ENCODE data around the gene ELMO2.
A peak's percentile ranks its signal among the peaks of the same experiment; 100 is the strongest.

The ELMO2 gene

DNA sequence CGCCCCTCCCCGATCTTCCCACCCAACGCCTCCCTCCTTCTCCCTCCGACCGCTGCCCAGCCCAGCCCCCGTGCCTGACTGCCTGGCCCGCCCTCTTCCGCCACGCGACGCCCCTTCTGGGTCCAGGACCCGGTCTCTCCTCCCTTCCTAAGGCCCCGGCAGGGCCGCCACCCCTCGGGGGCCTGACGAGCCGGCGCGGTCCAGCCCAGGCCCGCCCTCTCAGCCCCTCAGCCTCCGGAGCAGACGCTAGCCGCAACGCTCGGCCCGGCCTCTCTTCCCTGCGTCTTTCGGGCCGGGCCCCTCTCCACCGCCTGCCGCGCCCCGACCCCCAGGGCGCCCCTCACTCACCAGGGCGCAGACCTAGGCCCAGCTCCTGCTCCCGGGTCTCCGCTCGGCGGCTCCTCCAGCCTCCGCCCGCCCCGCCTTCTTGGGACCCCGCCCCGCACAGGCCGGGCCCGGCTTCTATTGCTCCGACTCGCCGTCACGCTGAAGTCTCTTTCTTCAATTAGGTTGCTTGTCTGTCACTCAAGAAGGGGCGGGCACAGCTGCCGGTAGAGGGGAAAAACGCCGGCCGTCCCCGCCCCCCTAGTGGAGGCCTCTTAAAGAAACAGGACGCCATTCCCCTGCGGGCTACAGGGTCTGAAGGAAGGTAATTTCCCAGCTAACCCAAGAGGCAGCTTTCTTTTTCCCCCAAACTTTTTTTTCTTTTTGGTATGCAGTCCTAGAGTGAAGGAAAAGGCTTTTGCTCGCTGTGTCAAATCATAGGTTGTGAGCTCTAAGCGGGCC is at the start of gene ELMO2:
ELMO2 (minus strand) TSS at position 416 of the 786 bp plus-strand sequence. CDS start 12,133 bp downstream, outside the sequence.
- peak; percentile 95 for DNase-seq (ENCODE audit: low read depth in 2 of 2)

GRCh38 chr20:46455729-46456128 is 49.3 kb upstream of the ELMO2 start:
- DNase-seq (ENCODE audit: low read depth in 2 of 2): no peak

GRCh38 chr20:46446851-46447250 is 40.4 kb upstream of the ELMO2 start:
- no peak for DNase-seq (ENCODE audit: low read depth in 2 of 2)

DNA sequence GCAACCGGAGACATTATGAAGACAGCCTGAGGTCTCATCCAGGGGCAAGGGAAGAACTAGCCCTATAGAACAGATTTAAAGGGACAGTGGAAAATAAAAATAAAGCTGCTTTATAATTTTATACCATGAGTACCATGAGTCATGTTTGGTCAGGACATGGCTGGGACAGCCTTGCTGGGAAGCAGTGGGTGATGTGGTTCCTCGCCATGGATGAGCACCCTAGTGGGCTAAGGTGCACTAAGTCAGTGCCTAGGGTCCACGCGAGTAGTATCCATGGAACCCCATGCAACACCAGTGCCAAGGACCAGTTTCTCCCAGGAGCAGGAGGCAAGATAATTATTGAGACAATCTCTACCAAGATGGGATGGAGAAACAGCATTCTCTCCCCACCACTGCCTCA is 33.4 kb upstream of the ELMO2 start:
- DNase-seq (ENCODE audit: low read depth in 2 of 2): no peak

DNA sequence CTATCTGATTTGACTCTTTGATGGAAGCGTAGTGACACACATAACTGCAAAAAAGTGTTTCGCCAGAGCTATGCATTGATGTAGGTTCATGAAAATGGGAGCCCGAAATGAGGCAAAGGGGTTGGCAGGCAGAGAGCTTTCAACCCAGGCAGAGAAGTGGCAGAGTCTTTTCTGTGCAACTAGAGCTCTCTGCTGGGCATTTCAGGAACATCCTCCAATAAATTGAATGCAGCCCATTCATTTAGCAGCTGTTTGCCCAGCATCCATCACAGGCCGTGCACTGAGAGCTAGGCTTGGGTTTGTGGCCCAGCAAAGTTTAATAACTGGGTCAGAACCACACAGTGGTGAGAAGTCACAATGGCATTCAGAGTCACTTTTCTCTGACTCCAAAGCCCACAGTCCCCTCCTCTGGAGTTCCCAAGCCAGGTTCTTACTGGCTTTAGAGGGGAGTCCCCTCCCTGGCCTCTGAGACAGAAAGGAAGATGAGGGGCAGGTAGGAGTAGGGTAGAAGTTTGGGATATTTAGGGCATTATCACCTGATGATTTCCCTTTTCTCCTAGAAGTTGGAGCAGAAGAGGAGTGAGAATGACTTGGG is 31.8 kb upstream of the ELMO2 start:
- no peak for DNase-seq (ENCODE audit: low read depth in 2 of 2)

DNA sequence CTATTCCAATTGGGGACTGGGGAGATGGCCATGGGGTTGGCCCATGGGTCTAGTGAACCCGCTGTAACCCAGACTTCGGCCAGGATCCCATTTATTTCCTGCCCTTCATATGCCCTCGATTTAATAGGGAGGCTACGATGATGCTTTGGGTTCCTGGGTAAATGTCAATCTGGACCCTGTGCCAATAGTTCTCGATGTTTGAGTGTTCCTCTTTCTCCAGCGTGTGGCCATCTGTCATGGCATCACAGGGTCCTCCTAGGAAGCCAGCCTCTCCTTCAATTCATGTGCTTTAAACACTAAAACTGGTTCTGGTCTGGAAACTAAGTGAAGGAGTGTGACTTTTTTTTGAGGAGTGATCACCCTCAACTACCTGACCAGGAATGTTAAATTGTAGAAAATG is 28.7 kb upstream of the ELMO2 start:
- no peak for DNase-seq (ENCODE audit: low read depth in 2 of 2)

GRCh38 chr20:46434597-46434996 is 28.2 kb upstream of the ELMO2 start:
- DNase-seq (ENCODE audit: low read depth in 2 of 2): no peak

- DNase-seq (ENCODE audit: low read depth in 2 of 2): no peak
Measured at GRCh38 chr20:46433051-46433450, 26.6 kb upstream of the ELMO2 start.

GRCh38 chr20:46430921-46431712 is 24.7 kb upstream of the ELMO2 start:
- DNase-seq (ENCODE audit: low read depth in 2 of 2): no peak

DNA sequence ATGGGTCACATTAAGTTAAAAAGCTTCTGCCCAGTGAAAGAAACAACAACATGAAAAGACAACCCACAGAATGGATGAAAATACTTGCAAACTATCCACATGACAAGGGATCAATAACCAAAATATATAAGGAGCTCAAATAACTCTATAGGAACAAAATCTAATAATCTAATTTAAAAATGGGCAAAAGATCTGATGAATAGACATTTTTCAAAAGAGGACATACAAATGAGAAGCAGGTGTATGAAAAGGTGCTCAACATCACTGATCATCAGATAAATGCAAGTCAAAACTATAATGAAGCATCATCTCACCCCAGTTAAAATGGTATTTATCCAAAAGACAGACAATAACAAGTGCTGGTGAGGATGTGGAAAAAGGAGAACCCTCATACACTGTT is 21.0 kb upstream of the ELMO2 start:
- DNase-seq (ENCODE audit: low read depth in 2 of 2): no peak

GRCh38 chr20:46423882-46424482 is 17.6 kb upstream of the ELMO2 start:
- DNase-seq (ENCODE audit: low read depth in 2 of 2): no peak

DNA sequence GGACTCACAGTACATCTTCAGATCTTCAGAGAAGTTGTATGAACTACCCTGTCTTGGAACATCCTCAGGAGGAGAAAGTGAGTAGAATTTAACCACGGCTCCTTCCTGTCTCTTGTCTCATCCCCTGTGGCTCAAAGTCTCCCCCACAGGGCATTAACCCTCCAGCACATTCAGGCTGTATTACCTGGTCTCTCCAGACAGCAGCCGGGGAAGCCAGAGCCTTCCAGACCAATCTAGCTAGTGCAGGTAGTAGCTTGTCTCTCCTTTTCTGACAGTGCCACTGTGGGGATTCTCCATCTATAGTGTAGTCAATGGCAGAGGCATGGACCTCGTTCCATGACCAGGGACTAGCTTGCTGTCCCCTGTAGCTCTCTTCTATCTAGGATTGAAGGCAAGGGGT is 16.9 kb upstream of the ELMO2 start:
- DNase-seq (ENCODE audit: low read depth in 2 of 2): no peak

DNA sequence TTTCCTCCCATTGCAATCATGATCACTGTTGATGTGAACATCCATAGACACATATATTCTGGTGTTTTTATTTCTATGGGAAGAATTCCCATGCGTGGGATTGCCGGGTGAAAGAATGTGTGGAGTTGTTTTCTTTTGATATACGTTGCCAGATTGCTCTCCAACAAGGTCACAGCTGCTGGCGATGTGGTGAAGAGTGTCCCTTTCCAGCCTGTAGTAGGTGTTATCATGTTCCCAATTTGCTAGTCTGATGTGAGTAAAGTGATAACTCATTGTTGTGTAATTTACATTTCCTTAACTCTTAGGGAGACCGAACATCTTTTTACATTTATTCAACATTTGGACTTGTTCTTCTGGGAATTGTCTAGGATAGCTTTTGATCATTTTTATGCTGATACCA is 14.5 kb upstream of the ELMO2 start:
- DNase-seq (ENCODE audit: low read depth in 2 of 2): no peak

- no peak for DNase-seq (ENCODE audit: low read depth in 2 of 2)
Measured at GRCh38 chr20:46419882-46420281, 13.5 kb upstream of the ELMO2 start.

GRCh38 chr20:46416839-46417238 is 10.4 kb upstream of the ELMO2 start:
- DNase-seq (ENCODE audit: low read depth in 2 of 2): no peak

DNA sequence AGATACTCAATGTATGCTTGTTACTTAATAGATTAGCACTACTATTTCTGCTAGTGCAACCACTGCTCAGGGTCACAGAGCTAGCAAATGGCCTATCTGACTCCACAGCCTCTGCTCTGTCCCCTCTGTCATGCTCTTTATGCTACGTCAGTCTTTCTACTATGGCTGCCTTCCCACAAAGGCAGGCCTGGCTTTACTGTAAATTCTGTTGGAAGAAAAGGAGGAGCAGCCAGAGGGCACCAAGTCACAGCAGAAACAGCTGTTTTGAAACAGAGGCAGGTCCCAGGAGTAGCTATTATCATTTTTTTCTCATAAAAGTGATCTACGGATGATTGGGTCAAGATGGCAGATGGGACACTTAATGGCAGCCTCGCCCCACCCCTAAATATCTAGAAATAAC is 10.0 kb upstream of the ELMO2 start:
- no peak for DNase-seq (ENCODE audit: low read depth in 2 of 2)

- DNase-seq (ENCODE audit: low read depth in 2 of 2): no peak
Measured at GRCh38 chr20:46415773-46416172, 9.4 kb upstream of the ELMO2 start.

DNA sequence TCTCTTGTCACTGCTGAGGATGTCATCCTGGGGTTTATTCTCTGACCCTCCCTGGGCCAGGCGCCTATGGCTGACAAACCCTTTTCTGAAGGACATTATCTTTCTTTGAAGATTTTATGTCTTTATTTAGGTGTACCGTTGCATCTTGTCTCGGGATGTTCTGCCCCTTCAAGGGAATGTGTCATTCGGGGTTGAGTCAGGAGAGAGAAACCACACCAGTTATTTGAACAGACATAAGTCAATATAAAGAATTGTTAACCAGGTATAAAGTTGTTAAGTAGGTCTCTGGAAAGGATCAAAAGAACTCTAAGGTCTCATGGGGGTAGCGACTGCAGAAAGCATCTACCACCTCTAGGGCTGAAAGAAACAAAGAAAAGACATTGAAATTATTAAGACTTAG is 8.2 kb upstream of the ELMO2 start:
- no peak for DNase-seq (ENCODE audit: low read depth in 2 of 2)

DNA sequence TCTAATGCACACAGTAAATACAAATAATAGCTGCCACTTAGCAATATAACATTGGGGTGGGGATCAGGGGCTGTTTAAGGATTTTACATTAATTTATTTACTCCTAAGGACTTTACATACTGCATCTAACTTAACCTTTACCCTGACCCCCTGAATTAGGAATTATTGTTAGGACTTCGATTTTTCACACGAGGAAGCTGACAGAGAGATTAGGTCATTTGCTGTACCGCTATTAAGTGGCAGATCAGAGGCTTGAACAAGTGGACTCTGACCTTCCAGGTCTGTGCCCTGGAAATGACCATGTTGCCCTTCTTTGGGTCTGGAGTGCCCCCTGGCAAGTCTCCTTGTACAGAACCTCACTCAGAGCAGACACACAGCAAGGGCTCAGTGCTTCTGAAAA is 5.2 kb upstream of the ELMO2 start:
- DNase-seq (ENCODE audit: low read depth in 2 of 2): no peak

DNA sequence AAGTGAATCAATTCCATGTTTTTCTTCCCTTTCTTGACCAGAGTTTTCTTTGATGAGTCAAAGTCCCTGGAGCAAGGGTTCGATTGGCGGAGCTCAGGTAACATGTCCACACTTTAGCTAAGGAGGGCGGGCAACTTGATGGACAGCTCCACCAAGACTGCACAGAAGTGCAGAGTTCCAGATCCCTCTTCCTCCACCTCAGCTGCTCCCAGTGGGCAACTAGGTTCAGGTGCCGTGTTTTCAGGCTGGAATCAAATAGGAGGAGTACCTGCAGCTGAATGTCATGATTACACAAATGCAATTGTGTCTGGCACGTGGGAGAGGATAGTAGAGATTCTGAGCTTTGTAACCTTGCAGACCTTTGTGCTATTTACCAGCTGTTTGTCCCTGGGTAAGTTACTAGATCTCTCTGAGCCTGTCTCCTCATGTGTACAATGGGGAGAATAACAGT is 1.9 kb upstream of the ELMO2 start:
- no peak for DNase-seq (ENCODE audit: low read depth in 2 of 2)

- no peak for DNase-seq (ENCODE audit: low read depth in 2 of 2)
Measured at GRCh38 chr20:46407671-46407996, 1.2 kb upstream of the ELMO2 start.

DNA sequence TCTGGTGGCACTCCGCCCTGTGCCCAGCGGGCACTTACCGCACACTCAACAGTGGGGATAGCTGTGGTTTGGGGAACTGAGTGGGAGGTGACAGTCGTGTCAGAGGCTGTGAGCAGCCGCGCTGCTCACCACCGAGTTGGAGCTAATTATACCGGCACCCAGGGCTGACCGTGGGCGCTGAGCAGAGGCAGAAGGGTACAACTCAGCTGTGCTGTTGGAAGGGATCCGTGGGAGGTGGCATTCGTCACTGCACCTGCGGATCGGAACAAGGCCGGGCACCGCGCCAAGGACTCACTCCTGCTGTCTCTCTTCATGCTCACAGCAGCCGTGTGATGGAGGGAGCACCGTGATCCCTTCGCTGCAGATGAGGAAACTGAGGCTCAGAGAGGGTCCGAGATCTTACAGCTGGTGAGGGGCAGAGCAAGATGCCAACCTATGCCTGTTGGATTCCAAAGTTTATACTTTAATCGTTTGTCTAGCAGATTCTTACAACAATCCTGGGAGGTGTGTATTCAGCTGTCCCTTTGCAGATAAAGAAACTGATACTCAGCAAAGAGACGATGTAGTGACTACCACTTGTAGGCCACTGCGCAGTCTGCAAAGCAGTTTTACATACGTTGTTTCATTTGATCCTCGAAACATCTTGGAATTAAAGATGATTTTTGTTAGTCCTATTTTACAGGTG is 713 bp upstream of the ELMO2 start:
- DNase-seq (ENCODE audit: low read depth in 2 of 2): peak; percentile 88 to 91
